GM23248 (cell line): Measurements from ENCODE around the gene CD52. TPM values are rescaled to one million over a fixed set of nuclear protein-coding genes. Genes with fewer than 3 reads are reported as not detected.

Experiments
- DNase-seq: peaks from one replicate; pipeline ENCODE4 v3.0.0-alpha.2; 2015
- H2AFZ ChIP-seq: fragments of 200-600 bp; sonication (generic); 2 replicates; pipeline ENCODE4 v1.6.1; 2016; ENCODE audit warnings: antibody characterized with exemption
- H3F3A ChIP-seq: fragments of 200-600 bp; sonication (generic); 2 replicates; pipeline ENCODE4 v1.6.1; 2016; ENCODE audit warnings: mild to moderate bottlenecking, antibody characterized with exemption, mixed run types; ENCODE audit not compliant: insufficient read depth
- H3K27ac ChIP-seq: fragments of 200-600 bp; sonication (generic); 2 replicates; pipeline ENCODE4 v1.5.1; 2016; ENCODE audit warnings: mild to moderate bottlenecking
- H3K27me3 ChIP-seq: fragments of 200-600 bp; sonication (generic); replicated peaks from 2 replicates; pipeline ENCODE4 v1.6.1; 2016; ENCODE audit warnings: mild to moderate bottlenecking; ENCODE audit not compliant: insufficient read depth
- H3K36me3 ChIP-seq: fragments of 200-600 bp; sonication (generic); 2 replicates; pipeline ENCODE4 v1.6.1; 2016; ENCODE audit warnings: low read depth, mild to moderate bottlenecking
- H3K4me1 ChIP-seq: fragments of 200-600 bp; sonication (generic); 2 replicates; pipeline ENCODE4 v1.6.1; 2016; ENCODE audit warnings: mild to moderate bottlenecking; ENCODE audit not compliant: insufficient read depth
- H3K4me2 ChIP-seq: fragments of 200-600 bp; sonication (generic); one replicate; pipeline ENCODE4 v1.6.1; 2016; ENCODE audit warnings: mild to moderate bottlenecking; ENCODE audit not compliant: unreplicated experiment
- H3K4me3 ChIP-seq: fragments of 200-600 bp; sonication (generic); 2 replicates; pipeline ENCODE4 v1.5.1; 2016; ENCODE audit warnings: mild to moderate bottlenecking
- H3K79me2 ChIP-seq: fragments of 200-600 bp; sonication (generic); 2 replicates; pipeline ENCODE4 v1.6.1; 2016; ENCODE audit warnings: mild to moderate bottlenecking; ENCODE audit not compliant: insufficient read depth
- H3K9ac ChIP-seq: fragments of 200-600 bp; sonication (generic); 2 replicates; pipeline ENCODE4 v1.6.1; 2016; ENCODE audit warnings: mild to moderate bottlenecking
- H3K9me2 ChIP-seq: fragments of 200-600 bp; sonication (generic); 2 replicates; pipeline ENCODE4 v1.6.1; 2016; ENCODE audit warnings: mixed run types, mild to moderate bottlenecking, moderate library complexity; ENCODE audit not compliant: insufficient read depth
- H3K9me3 ChIP-seq: fragments of 200-600 bp; sonication (generic); one replicate; pipeline ENCODE4 v1.6.1; 2017; ENCODE audit warnings: low read depth
- H4K20me1 ChIP-seq: fragments of 200-600 bp; sonication (generic); 2 replicates; pipeline ENCODE4 v1.6.0; 2016; ENCODE audit not compliant: insufficient read depth
- EZH2 ChIP-seq: fragments of 200-600 bp; sonication (generic); IDR thresholded peaks from 2 replicates; pipeline ENCODE4 v1.6.1; 2018; ENCODE audit warnings: antibody characterized with exemption, mild to moderate bottlenecking; ENCODE audit not compliant: insufficient read depth, poor library complexity, severe bottlenecking
- EZH2phosphoT487 ChIP-seq: fragments of 200-600 bp; sonication (generic); IDR thresholded peaks from 2 replicates; pipeline ENCODE4 v1.6.1; 2018; ENCODE audit warnings: antibody characterized with exemption, moderate library complexity, mild to moderate bottlenecking, low read depth; ENCODE audit not compliant: insufficient read depth
- WGBS, 2 experiments: methylation state at CpG; one replicate each; pipeline ENCODE4 v1.1.6; 2015 to 2017; ENCODE audit warnings: low lambda C conversion rate in 2 of 2, low coverage in 1 of 2; ENCODE audit errors: missing lambda C conversion rate in 2 of 2; 5-methylcytosine and 5-hydroxymethylcytosine counted together
- in situ Hi-C: fragments of 300-500 bp; cut with MboI; formaldehyde crosslinking; loops from 2 replicates; pipeline ENCODE4 v1.15.0; 2020
- polyA plus RNA-seq: library from polyadenylated mRNA; unstranded; fragments of >200 nt; fragmentation: Nextera tagmentation; extraction: Ambion mirVana; gene quantifications from 2 replicates; pipeline ENCODE4 v1.2.1, GENCODE V29; 2016
- total RNA-seq: library from RNA; depleted of rRNA; stranded (reverse); fragments of >200 nt; shearing (Covaris generic); gene quantifications from 2 replicates; pipeline ENCODE4 v1.2.3, GENCODE V29; 2014

Gene CD52
- total and polyA plus RNA-seq, 2 experiments from 2014 or later, result not detected

DNA sequence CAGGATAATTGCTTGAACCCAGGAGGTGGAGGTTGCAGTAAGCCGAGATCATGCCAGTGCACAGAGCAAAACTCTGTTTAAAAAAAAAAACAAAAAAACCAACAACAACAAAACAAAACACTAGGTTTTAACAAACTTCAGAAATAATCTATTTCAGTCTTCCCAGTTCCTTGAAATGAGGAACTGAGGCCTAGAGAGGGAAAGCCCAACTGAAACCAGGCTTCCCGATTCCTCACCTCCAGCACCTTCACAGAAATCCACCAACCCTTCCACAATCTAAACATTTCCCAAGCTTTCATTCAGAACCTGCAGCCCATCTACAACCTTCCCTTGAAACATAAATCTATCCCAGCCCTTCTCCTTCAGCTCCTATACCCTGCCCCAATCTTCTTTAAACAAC lies 612 bp upstream of the CD52 start:
- no peaks in the 10 kb centered on the region for H3K9me3 ChIP-seq
- H3K4me2 ChIP-seq, result no peak overlapping the region
- no peaks in the 10 kb centered on the region for H3K79me2 ChIP-seq
- H3K4me3 ChIP-seq, result no peak overlapping the region
- DNase-seq, result no peak
- no peaks in the 10 kb centered on the region for H3K9me2 ChIP-seq
- H3K27me3 ChIP-seq, result 0 out of 2 replicates have a peak, but pooled peaks cover 4% of the 10 kb centered on the region
- no peak overlapping the region for H2AFZ ChIP-seq
- no peak overlapping the region for H3K27ac ChIP-seq
- peaks cover 10% of the 10 kb centered on the region for H3K4me1 ChIP-seq
- in situ Hi-C loops, result no loop called here
- H4K20me1 ChIP-seq, result no peaks in the 10 kb centered on the region
- no peak for TF ChIP-seq EZH2phosphoT487
- no peak for TF ChIP-seq EZH2
- H3K9ac ChIP-seq, result no peak overlapping the region
- 92 to 96% methylated on average over 2 of the region's 2 CpGs for WGBS, 2 experiments
- no peaks in the 10 kb centered on the region for H3K36me3 ChIP-seq
- no peaks in the 10 kb centered on the region for H3F3A ChIP-seq

DNA sequence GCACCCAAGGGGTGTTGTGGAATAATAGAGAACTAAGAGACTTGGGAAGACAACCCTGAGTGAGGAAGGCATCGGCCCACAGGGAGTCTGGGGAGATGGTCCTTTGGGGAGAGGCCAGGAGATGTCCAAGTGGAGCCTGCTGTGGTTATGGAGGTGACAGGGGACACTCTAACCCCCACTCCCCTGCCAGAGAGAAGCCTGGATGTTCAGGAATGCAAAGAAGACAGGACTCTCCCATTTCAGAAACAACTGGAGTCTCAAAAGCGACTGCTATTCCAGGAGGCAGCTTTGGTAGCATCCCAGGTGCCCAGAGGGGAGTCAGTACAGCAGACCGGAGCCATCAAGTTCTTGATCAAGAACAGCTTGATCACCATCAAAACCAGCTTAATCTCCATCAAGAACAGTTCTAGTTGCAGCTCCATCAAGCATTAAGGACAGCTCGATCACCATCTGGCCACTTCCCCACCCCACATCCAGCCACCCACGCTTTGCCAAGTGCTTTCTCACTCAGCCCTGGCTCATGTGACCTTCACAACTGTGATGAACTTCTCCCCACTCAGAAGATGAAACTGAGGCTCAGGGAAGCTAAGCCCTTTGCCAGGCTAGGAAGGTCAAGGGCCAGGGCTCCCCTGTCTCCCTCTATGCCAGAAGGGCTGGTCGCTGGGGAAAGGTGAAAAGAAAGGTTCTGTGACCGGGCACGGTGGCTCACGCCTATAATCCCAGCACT lies 743 bp downstream of the CD52 start:
- Histone ChIP-seq H3K27ac (no peak overlapping the region), H3K27me3 (0 out of 2 replicates have a peak, but pooled peaks cover 4% of the 10 kb centered on the region), H3K9me2 (no peaks in the 10 kb centered on the region), H3K36me3 (no peaks in the 10 kb centered on the region), H2AFZ (no peak overlapping the region), H3K4me2 (no peak overlapping the region), H3F3A (no peaks in the 10 kb centered on the region), H3K79me2 (no peaks in the 10 kb centered on the region), H4K20me1 (no peaks in the 10 kb centered on the region), H3K4me1 (peaks cover 10% of the 10 kb centered on the region), H3K9me3 (no peaks in the 10 kb centered on the region), H3K4me3 (no peak overlapping the region), H3K9ac (no peak overlapping the region)
- in situ Hi-C loops, result no loop called here
- DNase-seq, result peak; percentile 58
- WGBS, 2 experiments, result 70 to 71% methylated on average over 9 of the region's 9 CpGs
- TF ChIP-seq EZH2 (no peak), EZH2phosphoT487 (no peak)

- in situ Hi-C loops, result no loop called here
- Histone ChIP-seq H3K9me2 (no peaks in the 10 kb centered on the region), H4K20me1 (no peaks in the 10 kb centered on the region), H3K27ac (no peak overlapping the region), H3K27me3 (no peaks in the 10 kb centered on the region), H3K36me3 (no peaks in the 10 kb centered on the region), H3K4me3 (no peak overlapping the region), H2AFZ (peak overlapping the region; percentile 85), H3K9ac (peak overlapping the region; percentile 61; the same call in 1 of the 2 replicates), H3K4me2 (peak overlapping the region; percentile 33), H3K79me2 (no peaks in the 10 kb centered on the region), H3F3A (no peaks in the 10 kb centered on the region), H3K9me3 (no peaks in the 10 kb centered on the region), H3K4me1 (peaks cover 10% of the 10 kb centered on the region)
- TF ChIP-seq EZH2 (no peak), EZH2phosphoT487 (no peak)
- 41 to 50% methylated on average over 2 of the region's 2 CpGs for WGBS, 2 experiments
- no peak for DNase-seq
Observed at GRCh38 chr1:26320896-26321295, 3.1 kb downstream of the CD52 start.

DNA sequence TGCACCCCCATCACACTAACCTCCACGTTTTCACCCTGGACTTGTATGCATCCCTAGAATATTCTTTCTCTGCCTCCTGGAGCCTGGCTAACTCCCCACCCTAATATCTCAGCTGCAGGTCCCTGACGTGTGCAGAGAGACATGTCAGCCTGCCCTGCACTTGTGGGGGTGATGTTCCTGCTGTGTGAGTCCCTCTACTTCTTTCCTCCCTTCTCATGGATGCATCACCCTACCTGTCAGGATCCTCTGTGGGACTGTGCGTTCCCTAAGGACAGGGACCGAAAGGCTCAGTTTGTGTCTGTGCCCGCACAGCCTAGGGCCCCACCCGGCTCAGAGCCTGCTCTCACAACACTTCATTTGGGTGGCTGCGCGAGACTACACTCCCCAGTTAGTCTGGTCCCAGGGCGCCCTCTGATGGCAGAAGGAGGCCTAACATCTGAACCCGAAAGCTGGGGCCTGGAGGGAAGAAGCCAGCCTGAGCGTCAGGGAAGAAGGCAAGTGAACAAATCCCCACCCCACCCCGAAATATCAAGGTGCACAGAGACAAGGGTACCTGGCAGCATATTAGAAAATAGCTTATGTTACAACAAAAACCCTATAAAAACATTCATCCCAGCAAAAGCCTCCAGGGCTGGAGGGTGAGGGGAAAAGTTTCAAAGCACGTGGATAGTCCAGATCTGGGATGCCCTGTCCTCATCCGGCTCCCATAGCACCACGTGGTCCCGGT lies 3.7 kb downstream of the CD52 start:
- Histone ChIP-seq H3K4me1 (peaks cover 10% of the 10 kb centered on the region), H3K9ac (peak overlapping the region; percentile 61), H3K79me2 (no peaks in the 10 kb centered on the region), H3K27me3 (no peaks in the 10 kb centered on the region), H3K9me2 (no peaks in the 10 kb centered on the region), H3K36me3 (no peaks in the 10 kb centered on the region), H3K27ac (no peak overlapping the region), H3F3A (no peaks in the 10 kb centered on the region), H3K9me3 (no peaks in the 10 kb centered on the region), H2AFZ (peak overlapping the region; percentile 85), H3K4me3 (no peak overlapping the region), H3K4me2 (peak overlapping the region; percentile 33), H4K20me1 (no peaks in the 10 kb centered on the region)
- TF ChIP-seq EZH2phosphoT487 (no peak), EZH2 (no peak)
- 7 to 9% methylated on average over 16 of the region's 16 CpGs for WGBS, 2 experiments
- in situ Hi-C loops, result no loop called here
- peak; percentile 91 for DNase-seq
